Spleen (tissue), 11 donors: Measurements from ENCODE around the gene SZRD1. TPM values are rescaled to one million over a fixed set of nuclear protein-coding genes. Genes with fewer than 3 reads are reported as not detected.

Source experiments
- DNase-seq: peaks from one replicate; pipeline ENCODE4 v3.0.0-alpha.2; 2020
- H3K27ac ChIP-seq, 8 donors: fragments of 200-600 bp; sonication (generic) in 7 of 8; 1 replicate in 4 of 8; 2 replicates in 4 of 8; pipeline versions ENCODE4 v1.5.0 to v1.8.0; 2016 to 2021; ENCODE audit warnings: inconsistent platforms in 4 of 8, mild to moderate bottlenecking in 4 of 8, moderate library complexity in 1 of 8
- H3K27me3 ChIP-seq, 7 donors: fragments of 200-600 bp; sonication (generic) in 6 of 7; replicated peaks in 1 of 7; 1 replicate in 4 of 7; 2 replicates in 3 of 7; pipeline versions ENCODE4 v1.5.0 to v1.8.0; 2016 to 2021; ENCODE audit warnings: inconsistent platforms in 3 of 7, mild to moderate bottlenecking in 1 of 7
- H3K36me3 ChIP-seq, 6 donors: fragments of 200-600 bp; sonication (generic) in 5 of 6; 1 replicate in 4 of 6; 2 replicates in 2 of 6; pipeline versions ENCODE4 v1.5.0 to v1.8.0; 2016 to 2021; ENCODE audit warnings: inconsistent platforms in 2 of 6
- H3K4me1 ChIP-seq, 6 donors: fragments of 200-600 bp; sonication (generic) in 5 of 6; 1 replicate in 3 of 6; 2 replicates in 3 of 6; pipeline versions ENCODE4 v1.5.0 to v1.8.0; 2016 to 2021; ENCODE audit warnings: inconsistent platforms in 3 of 6
- H3K4me3 ChIP-seq, 8 donors: fragments of 200-600 bp; sonication (generic) in 7 of 8; 1 replicate in 4 of 8; 2 replicates in 4 of 8; pipeline versions ENCODE4 v1.5.0 to v1.8.0; 2016 to 2021; ENCODE audit warnings: inconsistent platforms in 4 of 8, mild to moderate bottlenecking in 4 of 8, moderate library complexity in 2 of 8
- H3K9me3 ChIP-seq, 8 donors: fragments of 200-600 bp; sonication (generic) in 7 of 8; 1 replicate in 4 of 8; 2 replicates in 4 of 8; pipeline versions ENCODE4 v1.5.0 to v1.8.0; 2016 to 2021; ENCODE audit warnings: inconsistent platforms in 4 of 8
- POLR2A ChIP-seq, 3 donors: fragments of 450-650 bp; IDR thresholded peaks; one replicate each; pipeline ENCODE4 v1.5.1; 2017; ENCODE audit warnings: antibody characterized with exemption in 3 of 3, mild to moderate bottlenecking in 1 of 3
- POLR2AphosphoS5 ChIP-seq, 3 donors: sonication (generic); formaldehyde crosslinking; IDR thresholded peaks; one replicate each; pipeline ENCODE4 v1.5.1; 2017; ENCODE audit warnings: antibody characterized with exemption in 3 of 3
- WGBS, 5 donors: extraction: QIAGEN DNeasy Blood & Tissue Kit in 3 of 5; methylation state at CpG; one replicate each; pipeline versions ENCODE4 v1.1.5 to v1.1.7; 2013 to 2018; 5-methylcytosine and 5-hydroxymethylcytosine counted together
- intact Hi-C: fragments of 100-400 bp; cut with DNase I; formaldehyde crosslinking; loops from one replicate; pipeline ENCODE4 v1.15.0; 2023; ENCODE audit warnings: low total_unique reads
- polyA plus RNA-seq, 3 donors: library from polyadenylated mRNA; stranded (reverse); fragments of 200-250 nt; gene quantifications; one replicate each; pipeline ENCODE4 v1.2.1, GENCODE V29; 2013
- total RNA-seq, 7 donors: library from RNA; depleted of rRNA in 3 of 7; stranded (reverse); fragments of >200 nt in 3 of 7; fragmentation: NEBNext Ultra II Directional in 4 of 7; extraction: Animal tissue kit (Norgen Biotek cat#: 25700) in 4 of 7; gene quantifications; one replicate each; pipeline versions ENCODE4 v1.1.0 to v1.2.1, GENCODE V29; 2016 to 2021
- TF ChIP-seq, protein P1 (sequence below), 11 experiments: fragments of 200-600 bp in 7 of 11; fragments of 450-650 bp in 4 of 11; sonication (generic) in 4 of 11; IDR thresholded peaks in 8 of 11; conservative IDR thresholded peaks in 3 of 11; 1 replicate in 7 of 11; 2 replicates in 4 of 11; pipeline versions ENCODE4 v1.4.0 to v1.8.0; 2016 to 2021; ENCODE audit warnings: antibody characterized with exemption in 11 of 11, inconsistent platforms in 4 of 11, mild to moderate bottlenecking in 1 of 11
- donor health status: healthy with polysubstance abuse.
- donor health status: DM: no; HTN: no; CAD: no; lungs with moderate emphysema.
- donor health status: DM: no; HTN: no; CAD: no.
- donor health status: Bipolar disorder and iron deficiency.
- donor health status: healthy.
- donor health status: DM: no; HTN: no; CAD: no.
- donor health status: DM: yes; HTN: yes; CAD: no.

The SZRD1 gene
- total and polyA plus RNA-seq, 10 donors: 37.8 to 129 (median 84.6) TPM

- no peak for DNase-seq
- no peak overlapping the region for H3K4me3 ChIP-seq
- TF ChIP-seq POLR2A (IDR thresholded peaks at IDR 0.05): no peak
- TF ChIP-seq, protein P1, sequence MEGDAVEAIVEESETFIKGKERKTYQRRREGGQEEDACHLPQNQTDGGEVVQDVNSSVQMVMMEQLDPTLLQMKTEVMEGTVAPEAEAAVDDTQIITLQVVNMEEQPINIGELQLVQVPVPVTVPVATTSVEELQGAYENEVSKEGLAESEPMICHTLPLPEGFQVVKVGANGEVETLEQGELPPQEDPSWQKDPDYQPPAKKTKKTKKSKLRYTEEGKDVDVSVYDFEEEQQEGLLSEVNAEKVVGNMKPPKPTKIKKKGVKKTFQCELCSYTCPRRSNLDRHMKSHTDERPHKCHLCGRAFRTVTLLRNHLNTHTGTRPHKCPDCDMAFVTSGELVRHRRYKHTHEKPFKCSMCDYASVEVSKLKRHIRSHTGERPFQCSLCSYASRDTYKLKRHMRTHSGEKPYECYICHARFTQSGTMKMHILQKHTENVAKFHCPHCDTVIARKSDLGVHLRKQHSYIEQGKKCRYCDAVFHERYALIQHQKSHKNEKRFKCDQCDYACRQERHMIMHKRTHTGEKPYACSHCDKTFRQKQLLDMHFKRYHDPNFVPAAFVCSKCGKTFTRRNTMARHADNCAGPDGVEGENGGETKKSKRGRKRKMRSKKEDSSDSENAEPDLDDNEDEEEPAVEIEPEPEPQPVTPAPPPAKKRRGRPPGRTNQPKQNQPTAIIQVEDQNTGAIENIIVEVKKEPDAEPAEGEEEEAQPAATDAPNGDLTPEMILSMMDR (IDR thresholded peaks at IDR 0.05 in 8 of 11, conservative IDR thresholded peaks at IDR 0.05 in 3 of 11): no peak
- no peak for TF ChIP-seq POLR2AphosphoS5 (IDR thresholded peaks at IDR 0.05)
- peaks cover 0 to 32% (median 16%) of the 10 kb centered on the region in 6 donors for H3K36me3 ChIP-seq
- WGBS, 5 donors: 62 to 78% (median 67%) methylated on average over 10 of the region's 10 CpGs
- H3K9me3 ChIP-seq: no peaks in the 10 kb centered on the region
- intact Hi-C loops: no loop called here
- no peaks in the 10 kb centered on the region for H3K27me3 ChIP-seq
- H3K27ac ChIP-seq: peak overlapping the region in 3 of 8 donors; percentile 32 to 54 (median 49)
- H3K4me1 ChIP-seq: peaks cover 0 to 15% (median 4%) of the 10 kb centered on the region in 6 donors
Measured at GRCh38 chr1:16402742-16403141, 35.7 kb downstream of the SZRD1 start.

DNA sequence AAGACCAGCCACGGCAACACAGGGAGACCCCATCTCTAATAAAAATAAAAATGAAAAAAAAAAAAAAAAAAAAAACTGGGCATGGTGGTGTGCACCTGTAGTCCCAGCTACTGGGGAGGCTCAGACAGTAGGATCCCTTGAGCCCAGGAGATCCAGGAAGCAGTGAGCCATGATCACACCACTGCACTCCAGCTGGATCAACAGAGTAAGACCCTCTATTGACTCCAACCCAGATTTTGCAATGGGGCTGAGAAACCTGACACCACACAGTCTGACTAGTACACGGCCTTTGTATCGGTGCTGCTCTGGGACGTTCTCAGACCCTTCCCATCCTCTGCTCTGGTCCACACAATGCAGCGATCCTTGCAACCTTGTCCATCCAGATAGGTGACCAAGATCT lies 38.4 kb downstream of the SZRD1 start:
- no peak for TF ChIP-seq POLR2A (IDR thresholded peaks at IDR 0.05)
- TF ChIP-seq POLR2AphosphoS5 (IDR thresholded peaks at IDR 0.05): no peak
- TF ChIP-seq, protein P1 (IDR thresholded peaks at IDR 0.05 in 8 of 11, conservative IDR thresholded peaks at IDR 0.05 in 3 of 11): no peak
- Histone ChIP-seq H3K36me3 (peaks cover 0 to 5% (median 0%) of the 10 kb centered on the region in 6 donors), H3K27me3 (no peaks in the 10 kb centered on the region), H3K4me3 (no peak overlapping the region), H3K9me3 (no peaks in the 10 kb centered on the region), H3K4me1 (peaks cover 0 to 14% (median 4%) of the 10 kb centered on the region in 6 donors), H3K27ac (no peak overlapping the region)
- DNase-seq: no peak
- 81 to 96% (median 82%) methylated on average over 5 of the region's 5 CpGs for WGBS, 5 donors
- intact Hi-C loops: no loop called here

DNA sequence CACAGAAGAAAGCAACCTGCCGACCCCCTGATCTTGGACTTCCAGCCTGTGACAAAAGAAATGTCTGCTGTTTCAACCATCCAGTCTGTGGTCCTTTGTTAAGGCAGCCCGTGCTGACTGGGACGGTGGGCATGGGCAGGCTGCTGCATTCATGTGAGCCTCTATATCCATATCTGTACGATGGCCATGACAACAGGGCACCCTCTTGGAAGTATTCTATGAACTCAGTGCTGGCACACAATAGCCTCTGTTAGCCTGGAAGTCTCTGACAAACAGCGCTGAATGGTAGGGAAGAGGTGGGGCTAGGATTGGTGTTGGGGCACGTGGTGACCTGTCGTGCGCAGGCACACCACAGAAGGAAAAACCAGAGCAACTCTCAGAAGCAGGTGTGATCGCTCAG lies 39.8 kb downstream of the SZRD1 start:
- 85 to 96% (median 92%) methylated on average over 9 of the region's 9 CpGs for WGBS, 5 donors
- peaks cover 0 to 14% (median 4%) of the 10 kb centered on the region in 6 donors for H3K4me1 ChIP-seq
- H3K36me3 ChIP-seq: no peaks in the 10 kb centered on the region
- no peak for TF ChIP-seq POLR2AphosphoS5 (IDR thresholded peaks at IDR 0.05)
- TF ChIP-seq POLR2A (IDR thresholded peaks at IDR 0.05): no peak
- TF ChIP-seq, protein P1 (IDR thresholded peaks at IDR 0.05 in 8 of 11, conservative IDR thresholded peaks at IDR 0.05 in 3 of 11): no peak
- H3K27ac ChIP-seq: no peak overlapping the region
- H3K4me3 ChIP-seq: no peak overlapping the region
- DNase-seq: no peak
- H3K27me3 ChIP-seq: no peaks in the 10 kb centered on the region
- no peaks in the 10 kb centered on the region for H3K9me3 ChIP-seq
- intact Hi-C loops: no loop called here

DNA sequence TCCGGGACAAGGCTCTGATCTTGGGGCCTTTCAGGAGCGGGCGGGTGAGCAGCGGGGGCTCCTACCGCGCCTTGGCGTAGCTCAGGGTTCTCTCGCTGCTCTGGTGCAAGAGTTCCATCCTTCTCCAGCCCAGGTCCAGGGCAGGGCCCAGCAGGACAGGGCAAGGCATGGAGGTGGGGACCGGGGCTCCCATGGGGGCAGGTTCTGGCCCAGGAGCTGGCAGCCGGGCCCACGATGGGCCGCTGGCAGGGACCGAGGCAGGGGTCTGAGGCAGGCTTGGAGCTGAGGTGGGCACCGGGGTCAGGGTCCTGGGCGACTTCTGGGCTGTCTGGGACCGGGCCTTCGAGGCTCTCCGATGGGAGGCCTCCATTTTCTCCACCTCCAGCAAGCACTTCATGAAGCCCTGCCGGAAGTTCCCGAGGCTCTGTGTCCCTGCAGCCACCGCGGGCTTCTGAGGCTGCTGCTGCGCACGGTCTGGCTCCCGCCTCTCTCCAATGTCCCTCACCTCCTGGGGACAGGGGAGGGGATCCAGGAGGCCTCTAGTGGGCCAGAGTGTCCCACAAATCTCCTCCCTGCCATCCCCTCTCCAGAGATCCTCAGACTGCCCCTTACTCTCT lies 42.6 kb downstream of the SZRD1 start:
- no peak overlapping the region for H3K4me3 ChIP-seq
- WGBS, 5 donors: 87 to 92% (median 89%) methylated on average over 17 to 25 of the region's 25 CpGs
- H3K4me1 ChIP-seq: peaks cover 0 to 8% (median 2%) of the 10 kb centered on the region in 6 donors

More for the DNA sequence above, 42.6 kb downstream of the SZRD1 start:
- TF ChIP-seq POLR2A (IDR thresholded peaks at IDR 0.05): no peak
- TF ChIP-seq, protein P1 (IDR thresholded peaks at IDR 0.05 in 8 of 11, conservative IDR thresholded peaks at IDR 0.05 in 3 of 11): no peak
- TF ChIP-seq POLR2AphosphoS5 (IDR thresholded peaks at IDR 0.05): no peak
- intact Hi-C loops: no loop called here
- Histone ChIP-seq H3K9me3 (no peaks in the 10 kb centered on the region), H3K27ac (no peak overlapping the region), H3K36me3 (no peaks in the 10 kb centered on the region), H3K27me3 (no peaks in the 10 kb centered on the region)
- DNase-seq: no peak
